Spleen (tissue), 7 donors: Measurements from ENCODE around the gene KIF5A.

ENCODE experiments used
- CTCF ChIP-seq, 11 experiments: fragments of 200-600 bp in 7 of 11; fragments of 450-650 bp in 4 of 11; sonication (generic) in 4 of 11; IDR thresholded peaks in 8 of 11; conservative IDR thresholded peaks in 3 of 11; 1 replicate in 7 of 11; 2 replicates in 4 of 11; pipeline versions ENCODE4 v1.4.0 to v1.8.0; 2016 to 2021; ENCODE audit warnings: antibody characterized with exemption in 11 of 11, inconsistent platforms in 4 of 11, mild to moderate bottlenecking in 1 of 11
- POLR2A ChIP-seq, 3 donors: fragments of 450-650 bp; IDR thresholded peaks; one replicate each; pipeline ENCODE4 v1.5.1; 2017; ENCODE audit warnings: antibody characterized with exemption in 3 of 3, mild to moderate bottlenecking in 1 of 3
- POLR2AphosphoS5 ChIP-seq, 3 donors: sonication (generic); formaldehyde crosslinking; IDR thresholded peaks; one replicate each; pipeline ENCODE4 v1.5.1; 2017; ENCODE audit warnings: antibody characterized with exemption in 3 of 3
- donor health status: DM: no; HTN: no; CAD: no; lungs with moderate emphysema.
- donor health status: DM: no; HTN: no; CAD: no.
- donor health status: DM: no; HTN: no; CAD: no.

GRCh38 chr12:57512665-57513064, 37.2 kb upstream of the KIF5A start:
- TF ChIP-seq POLR2AphosphoS5 (IDR thresholded peaks at IDR 0.05), result no peak
- no peak for TF ChIP-seq POLR2A (IDR thresholded peaks at IDR 0.05)
- no peak for TF ChIP-seq CTCF (IDR thresholded peaks at IDR 0.05 in 8 of 11, conservative IDR thresholded peaks at IDR 0.05 in 3 of 11)
